Tracheal epithelial cell (primary cell): Measurements from ENCODE around the gene CCDC185. TPM values are rescaled to one million over a fixed set of nuclear protein-coding genes. Genes with fewer than 3 reads are reported as not detected.

Experiments
- total RNA-seq: library from RNA; depleted of rRNA; stranded (reverse); fragments of >200 nt; gene quantifications from 2 replicates; pipeline ENCODE4 v1.2.1, GENCODE V29; 2014

Gene CCDC185
- not detected in 2 replicates for total RNA-seq

GRCh38 chr1:223393275-223394214, at the start of gene CCDC185:
TSS of gene CCDC185 (plus strand) at chr1:223393415. CDS start at chr1:223393476, 61 bp downstream.

DNA sequence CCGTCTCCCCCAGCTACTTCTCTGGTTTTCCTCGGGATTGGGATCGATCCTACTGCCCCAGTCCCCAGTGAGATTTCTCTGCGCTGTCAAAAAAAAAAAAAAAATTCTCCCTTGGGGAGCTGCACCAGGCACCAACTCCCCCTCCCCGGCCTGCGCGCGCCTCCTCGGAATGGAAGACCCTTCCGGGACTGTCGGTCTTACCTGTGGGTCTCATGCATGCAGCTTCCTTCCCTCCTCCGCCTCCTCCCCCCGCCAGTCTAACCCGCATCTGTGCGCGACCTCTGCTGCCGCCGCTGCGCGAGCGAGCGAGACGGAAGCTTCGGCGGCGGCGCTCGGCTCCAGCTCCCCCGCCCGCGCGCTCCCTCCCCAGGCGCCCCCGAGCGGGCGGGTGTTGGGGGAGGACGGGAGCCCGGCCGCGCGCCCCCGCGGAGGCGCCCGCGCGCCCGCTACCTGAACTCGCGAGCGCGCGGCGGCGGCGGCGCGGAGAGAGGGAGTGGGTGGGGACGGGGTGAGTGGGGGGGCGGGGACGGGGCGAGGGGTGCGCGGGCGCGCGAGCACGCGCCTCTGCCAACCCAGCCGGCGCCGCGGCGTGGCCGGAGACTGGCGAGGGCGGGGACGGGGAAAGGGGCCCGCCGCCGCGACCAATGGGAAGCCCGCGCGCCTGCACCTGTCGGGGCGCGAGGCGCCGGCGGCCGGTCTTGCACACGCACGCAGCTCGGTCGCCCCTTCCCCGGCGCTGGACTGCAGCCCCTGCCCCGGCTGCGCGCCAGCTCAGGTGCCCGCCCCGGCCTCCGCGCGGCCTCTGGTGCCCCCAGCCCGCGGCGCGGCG, 29.1 kb upstream of the CCDC185 start, which contains the start of gene SUSD4:
TSS of gene SUSD4 (minus strand) at position 321 of the 829 bp plus-strand sequence. CDS start 751 bp downstream, outside the sequence.

Other genes with a start within 250 kb of the CCDC185 start
- gene SUSD4, start 29.2 kb upstream of the CCDC185 start, total RNA-seq, result under 0.01 and 0.21 TPM in 2 replicates